Mesenchymal stem cell (in vitro differentiated cells and primary cell): ENCODE results near the gene EME1. TPM values are rescaled to one million over a fixed set of nuclear protein-coding genes. Genes with fewer than 3 reads are reported as not detected.

ENCODE experiments used
- DNase-seq: peaks from one replicate; pipeline ENCODE4 v3.0.0-alpha.2; 2013
- H2AFZ ChIP-seq: one replicate; pipeline ENCODE4 v1.6.1; 2013; ENCODE audit warnings: low read depth, mild to moderate bottlenecking, control low read depth, inconsistent platforms, low read length, moderate library complexity
- H2AK5ac ChIP-seq: 2 replicates; pipeline ENCODE4 v1.6.1; 2013; ENCODE audit warnings: low read length, moderate library complexity, mild to moderate bottlenecking, inconsistent platforms; ENCODE audit not compliant: severe bottlenecking
- H2BK120ac ChIP-seq: one replicate; pipeline ENCODE4 v1.6.1; 2013; ENCODE audit warnings: low read depth, mild to moderate bottlenecking, inconsistent platforms, low read length, moderate library complexity
- H2BK12ac ChIP-seq, 2 experiments: one replicate each; pipeline ENCODE4 v1.6.1; 2013; ENCODE audit warnings: inconsistent platforms in 2 of 2, low read length in 2 of 2, mild to moderate bottlenecking in 2 of 2, moderate library complexity in 2 of 2, control low read depth in 1 of 2
- H2BK15ac ChIP-seq: one replicate; pipeline ENCODE4 v1.6.1; 2013; ENCODE audit warnings: mild to moderate bottlenecking, low read depth, inconsistent platforms; ENCODE audit not compliant: poor library complexity, severe bottlenecking
- H2BK5ac ChIP-seq: 2 replicates; pipeline ENCODE4 v1.6.1; 2013; ENCODE audit warnings: low read depth, mild to moderate bottlenecking, low read length, control low read depth, inconsistent platforms; ENCODE audit not compliant: poor library complexity, severe bottlenecking
- H3K14ac ChIP-seq, 2 experiments: one replicate each; pipeline ENCODE4 v1.6.1; 2013; ENCODE audit warnings: inconsistent platforms in 2 of 2, low read length in 2 of 2, control low read depth in 1 of 2, mild to moderate bottlenecking in 1 of 2, moderate library complexity in 1 of 2
- H3K18ac ChIP-seq, 2 experiments: one replicate each; pipeline ENCODE4 v1.6.1; 2013; ENCODE audit warnings: inconsistent platforms in 2 of 2, low read length in 2 of 2, control low read depth in 1 of 2, low read depth in 1 of 2, mild to moderate bottlenecking in 1 of 2
- H3K23ac ChIP-seq, 2 experiments: one replicate each; pipeline ENCODE4 v1.6.1; 2013; ENCODE audit warnings: inconsistent platforms in 2 of 2, low read length in 2 of 2, mild to moderate bottlenecking in 2 of 2, moderate library complexity in 2 of 2, control low read depth in 1 of 2
- H3K27ac ChIP-seq: 2 replicates; pipeline ENCODE4 v1.5.1; 2013; ENCODE audit warnings: mild to moderate bottlenecking, moderate library complexity, low read length, control low read depth, inconsistent platforms; ENCODE audit not compliant: poor library complexity, severe bottlenecking
- H3K27me3 ChIP-seq, 2 experiments: 2 replicates each; pipeline versions ENCODE4 v1.6.1 to v1.7.0; 2013; ENCODE audit warnings: low read length in 2 of 2, mild to moderate bottlenecking in 2 of 2, moderate library complexity in 2 of 2, control low read depth in 1 of 2, inconsistent platforms in 1 of 2; ENCODE audit not compliant: control insufficient read depth in 1 of 2, insufficient read depth in 1 of 2
- H3K36me3 ChIP-seq, 2 experiments: 2 replicates each; pipeline versions ENCODE4 v1.6.1 to v1.7.0; 2013; ENCODE audit warnings: low read length in 2 of 2, control low read depth in 1 of 2, inconsistent platforms in 1 of 2, low read depth in 1 of 2, mild to moderate bottlenecking in 1 of 2; ENCODE audit not compliant: insufficient read depth in 2 of 2, control insufficient read depth in 1 of 2
- H3K4ac ChIP-seq, 2 experiments: one replicate each; pipeline ENCODE4 v1.6.1; 2013; ENCODE audit warnings: inconsistent platforms in 2 of 2, low read length in 2 of 2, mild to moderate bottlenecking in 2 of 2, moderate library complexity in 2 of 2, control low read depth in 1 of 2, low read depth in 1 of 2
- H3K4me1 ChIP-seq: 2 replicates; pipeline ENCODE4 v1.6.1; 2013; ENCODE audit warnings: low read depth, low read length, control low read depth; ENCODE audit not compliant: control insufficient read depth, insufficient read depth
- H3K4me2 ChIP-seq: 2 replicates; pipeline ENCODE4 v1.6.1; 2013; ENCODE audit warnings: low read length, mild to moderate bottlenecking, inconsistent platforms; ENCODE audit not compliant: poor library complexity, severe bottlenecking
- H3K4me3 ChIP-seq, 2 experiments: 2 replicates each; pipeline versions ENCODE4 v1.5.1 to v1.7.0; 2013; ENCODE audit warnings: low read length in 2 of 2, mild to moderate bottlenecking in 2 of 2, control low read depth in 1 of 2, low read depth in 1 of 2; ENCODE audit not compliant: insufficient read depth in 1 of 2
- H3K79me1 ChIP-seq: replicated peaks from 2 replicates; pipeline ENCODE4 v1.6.1; 2013; ENCODE audit warnings: mild to moderate bottlenecking, control low read depth, low read length, inconsistent platforms; ENCODE audit not compliant: poor library complexity, severe bottlenecking
- H3K9ac ChIP-seq: 2 replicates; pipeline ENCODE4 v1.7.0; 2013; ENCODE audit warnings: mild to moderate bottlenecking, low read length, moderate library complexity
- H3K9me3 ChIP-seq: 2 replicates; pipeline ENCODE4 v1.7.0; 2013; ENCODE audit warnings: mild to moderate bottlenecking, low read length; ENCODE audit not compliant: control insufficient read depth
- H4K8ac ChIP-seq: one replicate; pipeline ENCODE4 v1.6.1; 2013; ENCODE audit warnings: inconsistent platforms, mild to moderate bottlenecking, low read length, moderate library complexity
- H4K91ac ChIP-seq: one replicate; pipeline ENCODE4 v1.6.1; 2013; ENCODE audit warnings: mild to moderate bottlenecking, low read length, inconsistent platforms
- WGBS: methylation state at CpG from one replicate; pipeline ENCODE4 v1.1.7; 2013; ENCODE audit warnings: mixed read lengths; 5-methylcytosine and 5-hydroxymethylcytosine counted together
- polyA plus RNA-seq, 2 experiments: library from polyadenylated mRNA; stranded (reverse); fragments of 200-250 nt; gene quantifications; one replicate each; pipeline ENCODE4 v1.2.3, GENCODE V29; 2013

Gene EME1, protein sequence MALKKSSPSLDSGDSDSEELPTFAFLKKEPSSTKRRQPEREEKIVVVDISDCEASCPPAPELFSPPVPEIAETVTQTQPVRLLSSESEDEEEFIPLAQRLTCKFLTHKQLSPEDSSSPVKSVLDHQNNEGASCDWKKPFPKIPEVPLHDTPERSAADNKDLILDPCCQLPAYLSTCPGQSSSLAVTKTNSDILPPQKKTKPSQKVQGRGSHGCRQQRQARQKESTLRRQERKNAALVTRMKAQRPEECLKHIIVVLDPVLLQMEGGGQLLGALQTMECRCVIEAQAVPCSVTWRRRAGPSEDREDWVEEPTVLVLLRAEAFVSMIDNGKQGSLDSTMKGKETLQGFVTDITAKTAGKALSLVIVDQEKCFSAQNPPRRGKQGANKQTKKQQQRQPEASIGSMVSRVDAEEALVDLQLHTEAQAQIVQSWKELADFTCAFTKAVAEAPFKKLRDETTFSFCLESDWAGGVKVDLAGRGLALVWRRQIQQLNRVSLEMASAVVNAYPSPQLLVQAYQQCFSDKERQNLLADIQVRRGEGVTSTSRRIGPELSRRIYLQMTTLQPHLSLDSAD
- 1.1 TPM for polyA plus RNA-seq (2013, experiment 1 of 2)
- polyA plus RNA-seq (2013, experiment 2 of 2): 1.1 TPM

- DNase-seq: peak; percentile 91
- no peaks in the 10 kb centered on the region for H3K27me3 ChIP-seq
- WGBS: 2% methylated on average over 37 of the region's 42 CpGs
- H3K23ac ChIP-seq: peak within 1 kb of the TSS in 1 of 2 experiments; percentile 46
- peaks cover 24% of the 10 kb centered on the region for H3K79me1 ChIP-seq
- H2AK5ac ChIP-seq: no peak within 1 kb of the TSS
- H3K27ac ChIP-seq: peak within 1 kb of the TSS; percentile 93
- peaks cover 7% of the 10 kb centered on the region for H3K4me1 ChIP-seq
- H3K9me3 ChIP-seq: no peaks in the 10 kb centered on the region
- peak within 1 kb of the TSS; percentile 99 for H4K8ac ChIP-seq
- peak within 1 kb of the TSS; percentile 83 for H3K4me2 ChIP-seq
- peak within 1 kb of the TSS; percentile 91 for H2AFZ ChIP-seq
- peak within 1 kb of the TSS; percentile 89 to 90 for H3K4me3 ChIP-seq
- H2BK12ac ChIP-seq: no peak within 1 kb of the TSS
- H2BK120ac ChIP-seq: peak within 1 kb of the TSS; percentile 55
- peak within 1 kb of the TSS; percentile 89 to 91 for H3K4ac ChIP-seq
- peaks cover 22 to 29% of the 10 kb centered on the region in 2 experiments for H3K36me3 ChIP-seq
- peak within 1 kb of the TSS; percentile 95 for H3K9ac ChIP-seq
- H4K91ac ChIP-seq: peak within 1 kb of the TSS; percentile 100
- H2BK15ac ChIP-seq: no peak within 1 kb of the TSS
- H3K14ac ChIP-seq: peak within 1 kb of the TSS in 1 of 2 experiments; percentile 97
- peak within 1 kb of the TSS; percentile 98 to 99 for H3K18ac ChIP-seq
- H2BK5ac ChIP-seq: peak within 1 kb of the TSS; percentile 79
Observed at GRCh38 chr17:50372758-50373556, at the start of gene EME1, which contains the start of gene MRPL27. Gene EME1 (plus strand): TSS chr17:50373229. CDS start chr17:50375209, 1,980 bp downstream. Gene MRPL27 (minus strand): TSS chr17:50373184. CDS start chr17:50373170, 14 bp downstream.

DNA sequence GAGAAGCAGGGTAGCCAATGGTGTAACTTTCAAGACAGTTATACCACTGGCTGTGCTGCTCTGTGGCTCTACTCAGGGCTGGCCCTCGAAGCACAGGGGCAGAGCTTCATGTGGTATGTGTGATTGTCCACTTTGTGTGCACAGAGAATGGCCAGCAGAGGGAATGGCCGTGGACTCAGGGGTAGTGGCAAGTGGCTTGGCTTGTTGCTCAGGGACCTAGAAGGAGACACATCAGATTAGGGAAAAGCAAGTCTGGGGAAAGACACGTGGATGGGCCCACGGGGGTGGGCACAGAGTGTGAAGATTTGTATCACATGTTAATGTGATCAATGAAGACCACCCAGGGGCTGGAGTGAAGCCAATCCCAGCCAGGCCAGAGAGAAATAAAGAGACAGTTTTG lies 47.1 kb upstream of the EME1 start:
- no peak overlapping the region for H3K18ac ChIP-seq
- H3K9ac ChIP-seq: no peak overlapping the region
- WGBS: 61% methylated on average over 4 of the region's 4 CpGs

DNA sequence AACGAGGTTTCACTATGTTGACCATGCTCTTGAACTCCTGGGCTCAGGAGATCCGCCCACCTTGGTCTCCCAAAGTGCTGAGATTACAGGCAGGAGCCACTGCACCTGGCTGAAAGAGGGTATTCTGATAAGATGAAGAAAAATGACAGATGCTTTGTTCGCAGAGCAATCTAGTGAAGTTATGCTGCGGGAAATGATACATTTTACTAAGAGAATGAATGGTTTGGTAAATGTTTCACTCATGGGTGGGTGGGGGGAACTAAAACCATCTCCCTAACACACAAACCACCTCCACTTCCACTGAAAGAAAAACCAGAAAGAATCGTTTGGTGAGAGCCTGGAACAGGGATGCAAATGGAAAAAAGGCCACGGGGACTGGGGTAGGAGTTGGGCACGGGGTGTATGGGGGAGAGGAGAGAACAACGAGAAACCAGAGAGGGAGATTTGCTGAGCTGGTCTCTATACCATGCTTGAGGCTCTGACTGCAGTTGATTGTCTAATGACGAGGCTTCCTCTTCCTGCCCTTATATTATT lies 46.1 kb upstream of the EME1 start:
- H3K4ac ChIP-seq: no peak overlapping the region
- H2AFZ ChIP-seq: no peak overlapping the region
- peaks cover 0 to 6% of the 10 kb centered on the region in 2 experiments for H3K27me3 ChIP-seq
- no peak overlapping the region for H3K4me3 ChIP-seq
- peaks cover 2% of the 10 kb centered on the region for H3K4me1 ChIP-seq
- WGBS: 72% methylated on average over 6 of the region's 9 CpGs
- no peak overlapping the region for H3K4me2 ChIP-seq
- H4K8ac ChIP-seq: no peak overlapping the region
- H2BK5ac ChIP-seq: no peak overlapping the region
- no peak overlapping the region for H2BK12ac ChIP-seq
- no peak for DNase-seq
- H3K14ac ChIP-seq: no peak overlapping the region
- no peak overlapping the region for H2AK5ac ChIP-seq
- no peak overlapping the region for H3K27ac ChIP-seq
- H3K23ac ChIP-seq: no peak overlapping the region
- no peaks in the 10 kb centered on the region for H3K36me3 ChIP-seq
- no peak overlapping the region for H2BK120ac ChIP-seq
- no peak overlapping the region for H3K18ac ChIP-seq
- H3K9me3 ChIP-seq: no peaks in the 10 kb centered on the region
- H3K9ac ChIP-seq: no peak overlapping the region
- no peaks in the 10 kb centered on the region for H3K79me1 ChIP-seq
- no peak overlapping the region for H2BK15ac ChIP-seq
- no peak overlapping the region for H4K91ac ChIP-seq

More for the DNA sequence above, 47.1 kb upstream of the EME1 start:
- H3K36me3 ChIP-seq: no peaks in the 10 kb centered on the region
- H2BK12ac ChIP-seq: no peak overlapping the region
- H3K79me1 ChIP-seq: no peaks in the 10 kb centered on the region
- H4K91ac ChIP-seq: no peak overlapping the region
- H2BK120ac ChIP-seq: no peak overlapping the region
- no peak overlapping the region for H3K27ac ChIP-seq
- H3K4me2 ChIP-seq: no peak overlapping the region
- no peak overlapping the region for H3K14ac ChIP-seq
- H3K4me1 ChIP-seq: peaks cover 5% of the 10 kb centered on the region
- DNase-seq: no peak
- no peak overlapping the region for H2BK5ac ChIP-seq
- H2BK15ac ChIP-seq: no peak overlapping the region
- H3K4ac ChIP-seq: no peak overlapping the region
- no peak overlapping the region for H2AFZ ChIP-seq
- no peak overlapping the region for H3K4me3 ChIP-seq
- no peaks in the 10 kb centered on the region for H3K9me3 ChIP-seq
- no peak overlapping the region for H3K23ac ChIP-seq
- H4K8ac ChIP-seq: no peak overlapping the region
- peaks cover 0 to 6% of the 10 kb centered on the region in 2 experiments for H3K27me3 ChIP-seq
- H2AK5ac ChIP-seq: no peak overlapping the region
